GM12872 (cell line): ENCODE results near the gene GBP2.

Experiments
- TF ChIP-seq, protein P1 (sequence below): IDR thresholded peaks from 3 replicates; pipeline ENCODE4 v1.5.1; 2011; ENCODE audit warnings: low read depth, mild to moderate bottlenecking, low read length, moderate library complexity; ENCODE audit not compliant: insufficient read depth

The GBP2 gene

DNA sequence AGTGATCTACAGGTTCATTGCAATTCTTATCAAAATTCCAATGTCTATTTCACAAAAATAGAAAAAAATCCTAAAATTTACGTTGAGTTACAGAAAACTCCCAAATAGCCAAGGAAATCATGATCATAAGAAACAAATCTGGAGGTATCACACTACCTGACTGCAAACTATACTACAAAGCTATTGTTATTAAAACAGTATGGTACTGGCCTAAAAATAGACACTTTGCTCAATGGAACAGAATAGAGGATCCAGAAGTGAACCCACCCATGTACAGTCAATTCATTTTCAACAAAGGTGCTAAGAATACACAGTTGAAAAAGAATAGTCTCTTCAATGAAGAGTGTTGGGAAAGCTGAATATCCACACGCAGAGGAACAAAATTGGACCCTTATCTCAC, 30.2 kb downstream of the GBP2 start:
- TF ChIP-seq, protein P1, sequence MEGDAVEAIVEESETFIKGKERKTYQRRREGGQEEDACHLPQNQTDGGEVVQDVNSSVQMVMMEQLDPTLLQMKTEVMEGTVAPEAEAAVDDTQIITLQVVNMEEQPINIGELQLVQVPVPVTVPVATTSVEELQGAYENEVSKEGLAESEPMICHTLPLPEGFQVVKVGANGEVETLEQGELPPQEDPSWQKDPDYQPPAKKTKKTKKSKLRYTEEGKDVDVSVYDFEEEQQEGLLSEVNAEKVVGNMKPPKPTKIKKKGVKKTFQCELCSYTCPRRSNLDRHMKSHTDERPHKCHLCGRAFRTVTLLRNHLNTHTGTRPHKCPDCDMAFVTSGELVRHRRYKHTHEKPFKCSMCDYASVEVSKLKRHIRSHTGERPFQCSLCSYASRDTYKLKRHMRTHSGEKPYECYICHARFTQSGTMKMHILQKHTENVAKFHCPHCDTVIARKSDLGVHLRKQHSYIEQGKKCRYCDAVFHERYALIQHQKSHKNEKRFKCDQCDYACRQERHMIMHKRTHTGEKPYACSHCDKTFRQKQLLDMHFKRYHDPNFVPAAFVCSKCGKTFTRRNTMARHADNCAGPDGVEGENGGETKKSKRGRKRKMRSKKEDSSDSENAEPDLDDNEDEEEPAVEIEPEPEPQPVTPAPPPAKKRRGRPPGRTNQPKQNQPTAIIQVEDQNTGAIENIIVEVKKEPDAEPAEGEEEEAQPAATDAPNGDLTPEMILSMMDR = no peak

DNA sequence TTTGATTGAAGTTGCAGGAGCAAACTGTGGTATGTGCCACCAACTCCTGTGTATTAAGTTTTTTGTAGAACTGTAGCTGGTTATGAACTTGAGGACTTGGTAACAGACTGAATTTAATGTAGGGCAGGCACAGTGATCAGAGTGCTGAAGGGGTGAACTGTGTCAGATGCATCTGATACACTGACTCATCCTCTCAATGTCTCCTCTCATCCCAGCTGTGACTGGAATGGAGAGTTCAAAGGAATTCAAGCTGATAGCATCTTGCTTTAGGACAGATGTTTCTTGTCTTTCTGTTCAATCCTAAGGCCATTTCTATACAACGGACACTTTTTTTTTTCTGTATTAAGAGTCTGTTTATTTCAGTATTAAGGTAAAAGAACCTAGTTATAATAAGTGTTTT, 36.0 kb downstream of the GBP2 start:
- TF ChIP-seq, protein P1 = no peak

DNA sequence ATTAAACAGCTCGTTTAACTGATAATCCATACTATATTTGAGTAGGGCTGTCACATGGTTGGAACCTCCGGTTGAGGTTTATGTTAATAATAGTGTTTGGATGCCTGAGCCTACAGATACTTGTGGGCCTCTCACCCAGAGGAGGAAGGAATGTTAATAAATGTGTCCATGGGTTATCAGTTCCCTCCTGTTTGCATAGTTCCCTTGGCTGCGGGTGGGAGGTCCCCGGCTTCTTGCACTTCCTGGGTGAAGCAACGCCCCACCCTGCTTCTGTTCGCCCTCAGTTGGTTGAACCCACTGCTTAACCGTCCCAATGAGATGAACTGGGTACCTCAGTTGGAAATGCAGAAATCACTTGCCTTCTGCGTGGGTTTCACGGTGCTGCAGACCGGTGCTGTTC, 37.3 kb downstream of the GBP2 start:
- TF ChIP-seq, protein P1 = no peak

DNA sequence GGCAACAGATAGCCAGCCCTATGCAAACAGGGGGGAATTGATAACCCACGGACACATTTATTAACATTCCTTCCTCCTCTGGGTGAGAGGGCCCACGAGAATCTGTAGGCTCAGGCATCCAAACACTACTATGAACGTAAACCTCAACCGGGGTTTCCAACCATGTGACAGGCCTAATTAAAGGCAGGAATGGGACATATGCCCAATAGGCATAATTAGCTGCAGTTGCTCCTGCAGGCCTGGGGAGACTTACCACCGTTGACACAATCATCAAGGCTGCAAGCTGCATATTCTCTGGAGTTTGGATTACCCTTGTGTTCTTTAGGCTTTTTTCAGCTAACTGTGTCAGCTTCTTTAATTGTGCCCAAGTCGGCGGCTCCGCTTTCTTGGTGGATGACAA, 38.7 kb downstream of the GBP2 start:
- TF ChIP-seq, protein P1 = no peak

DNA sequence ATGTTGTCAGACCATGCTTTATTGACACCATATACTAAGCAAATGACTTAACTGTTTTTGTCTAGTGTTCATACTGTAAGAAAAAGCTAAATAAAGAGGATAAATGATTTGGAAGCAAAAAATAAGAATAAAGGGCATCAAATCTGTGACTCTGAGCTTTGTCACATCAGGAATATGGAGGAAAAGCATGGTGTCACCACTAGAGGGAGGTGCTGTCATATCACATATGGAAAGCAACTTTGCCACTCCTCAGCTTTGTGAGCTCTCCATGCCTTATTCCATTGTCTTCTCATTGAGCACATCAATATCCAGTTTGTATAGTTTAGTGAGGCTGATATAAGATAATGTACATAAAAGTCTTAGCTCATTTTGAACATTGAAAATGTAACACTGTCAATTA, 40.1 kb downstream of the GBP2 start:
- TF ChIP-seq, protein P1 = no peak

DNA sequence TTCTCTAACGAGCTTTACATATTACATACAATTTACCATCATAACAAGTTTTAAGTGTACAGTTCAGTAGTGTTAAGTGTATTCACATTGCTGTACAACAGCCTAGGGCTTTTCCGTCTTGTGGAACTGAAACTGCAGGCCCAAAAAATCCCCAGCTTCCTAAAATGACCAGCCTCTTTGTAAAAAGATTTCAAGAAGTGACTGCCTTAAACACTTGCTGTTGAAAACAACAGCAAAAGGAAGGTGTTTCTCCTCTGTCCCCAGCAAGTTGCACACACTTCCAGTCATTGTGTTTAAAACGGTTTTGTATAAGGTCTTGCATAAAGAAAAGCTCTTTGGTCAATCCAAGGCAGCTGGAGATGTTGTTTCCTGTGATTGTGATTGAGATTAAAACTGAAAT, 44.9 kb downstream of the GBP2 start:
- TF ChIP-seq, protein P1 = no peak

DNA sequence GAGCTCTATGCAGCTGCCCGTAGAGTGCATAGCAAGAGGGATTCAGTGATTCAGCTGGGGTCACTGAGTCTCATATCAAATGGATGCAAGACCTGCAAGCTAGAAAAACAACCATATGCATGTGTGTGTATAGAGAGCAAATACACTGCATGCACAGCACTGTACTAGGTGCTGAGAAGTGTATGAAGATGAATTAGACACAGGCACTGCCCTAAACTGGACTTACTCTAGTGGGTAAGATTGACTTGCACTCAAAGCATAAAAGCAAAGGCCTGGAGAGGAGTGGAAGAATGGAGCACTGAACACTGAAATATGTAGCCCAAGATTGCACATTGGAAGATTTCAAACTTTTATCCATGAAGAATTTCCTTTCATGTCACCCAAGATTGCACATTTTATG, 55.4 kb downstream of the GBP2 start:
- TF ChIP-seq, protein P1 = no peak

DNA sequence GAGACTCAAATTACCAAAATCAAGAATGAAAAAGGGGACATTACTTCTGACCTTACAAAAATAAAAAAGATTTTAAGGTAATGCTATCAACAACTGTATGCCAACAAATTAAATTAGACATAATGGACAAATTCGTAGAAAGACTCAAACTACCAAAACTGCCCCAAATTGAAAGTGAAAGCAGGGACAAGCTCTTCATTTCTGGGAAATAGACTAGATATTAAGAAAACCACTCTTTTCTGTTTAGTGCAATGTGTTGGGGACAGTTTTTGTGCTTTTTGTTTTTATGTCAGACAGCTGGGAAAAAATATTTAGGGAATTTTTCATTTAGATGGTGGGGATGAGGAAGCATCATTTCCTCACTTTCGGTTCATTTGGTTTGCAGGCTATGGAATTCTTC, 56.0 kb downstream of the GBP2 start:
- TF ChIP-seq, protein P1 = no peak
